ENCODE results near the gene CLDN19. TPM values are rescaled to one million over a fixed set of nuclear protein-coding genes. Genes with fewer than 3 reads are reported as not detected.
A peak's percentile ranks its signal among the peaks of the same experiment; 100 is the strongest.
"Not testable (repeated sequence)": the region's sequence is repeated elsewhere in the genome, so short reads cannot be mapped to it uniquely, and the experiment has no call there.

Gene CLDN19
- total and polyA plus RNA-seq, 9 donors: 0.10 to 3.5 (median 0.58) TPM

- Histone ChIP-seq H3K9me3 (replicated peaks; ENCODE audit: control insufficient read depth, low read depth, low read length) (no peaks in the 10 kb centered on the region), H3K4me1 (ENCODE audit: control insufficient read depth, insufficient read depth, low read length) (no peaks in the 10 kb centered on the region), H3K36me3 (ENCODE audit: control insufficient read depth, insufficient read depth, low read length) (no peaks in the 10 kb centered on the region), H3K27ac (ENCODE audit: low read length) (no peak overlapping the region), H3K27me3 (ENCODE audit: control insufficient read depth, insufficient read depth, low read length) (no peaks in the 10 kb centered on the region), H3K4me3 (ENCODE audit: low read length) (no peak overlapping the region)
- 89% methylated on average over 2 of the region's 7 CpGs for WGBS (ENCODE audit: insufficient coverage)
- no peak for DNase-seq
Observed at GRCh38 chr1:42734201-42735035, 5.6 kb downstream of the CLDN19 start.

- 79% methylated on average over 11 of the region's 12 CpGs for whole genome bisulfite sequencing (ENCODE audit: insufficient coverage)
- DNase-seq: no peak
- Histone ChIP-seq H3K27ac (ENCODE audit: low read length) (no peak overlapping the region), H3K27me3 (ENCODE audit: control insufficient read depth, insufficient read depth, low read length) (no peaks in the 10 kb centered on the region), H3K9me3 (replicated peaks; ENCODE audit: control insufficient read depth, low read depth, low read length) (no peaks in the 10 kb centered on the region), H3K4me3 (ENCODE audit: low read length) (no peak overlapping the region), H3K36me3 (ENCODE audit: control insufficient read depth, insufficient read depth, low read length) (no peaks in the 10 kb centered on the region), H3K4me1 (ENCODE audit: control insufficient read depth, insufficient read depth, low read length) (no peaks in the 10 kb centered on the region)
Observed at GRCh38 chr1:42733415-42734200, 6.4 kb downstream of the CLDN19 start.

- Histone ChIP-seq H3K27ac (ENCODE audit: low read length) (no peak overlapping the region), H3K4me1 (ENCODE audit: control insufficient read depth, insufficient read depth, low read length) (no peaks in the 10 kb centered on the region), H3K36me3 (ENCODE audit: control insufficient read depth, insufficient read depth, low read length) (no peaks in the 10 kb centered on the region), H3K9me3 (replicated peaks; ENCODE audit: control insufficient read depth, low read depth, low read length) (no peaks in the 10 kb centered on the region), H3K4me3 (ENCODE audit: low read length) (no peak overlapping the region), H3K27me3 (ENCODE audit: control insufficient read depth, insufficient read depth, low read length) (no peaks in the 10 kb centered on the region)
- 71% methylated on average over 7 of the region's 10 CpGs for WGBS (ENCODE audit: insufficient coverage)
- peak; percentile 59 for DNase-seq
Observed at GRCh38 chr1:42732126-42732680, 7.8 kb downstream of the CLDN19 start.

DNA sequence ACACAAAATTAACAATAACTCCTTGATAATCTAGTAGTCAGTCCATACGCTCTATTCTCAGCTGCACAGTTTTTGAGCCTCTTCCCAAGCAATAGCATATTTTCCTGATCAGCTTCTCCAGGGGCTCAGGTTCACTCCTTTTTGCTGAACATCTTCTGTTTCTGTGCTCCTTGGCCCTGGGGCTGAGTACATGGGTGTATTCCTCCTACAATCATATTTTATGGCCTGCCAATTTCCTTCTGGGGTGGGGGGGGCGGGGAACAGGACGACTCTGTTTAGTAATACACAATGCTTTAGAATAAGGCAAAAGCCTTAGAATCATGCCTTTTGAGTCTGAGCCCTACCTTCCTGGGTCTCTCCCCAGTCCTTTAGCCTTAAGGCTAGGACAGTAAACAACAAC is 8.5 kb downstream of the CLDN19 start:
- Histone ChIP-seq H3K36me3 (ENCODE audit: control insufficient read depth, insufficient read depth, low read length) (no peaks in the 10 kb centered on the region), H3K9me3 (replicated peaks; ENCODE audit: control insufficient read depth, low read depth, low read length) (no peaks in the 10 kb centered on the region), H3K4me3 (ENCODE audit: low read length) (no peak overlapping the region), H3K27ac (ENCODE audit: low read length) (no peak overlapping the region), H3K4me1 (ENCODE audit: control insufficient read depth, insufficient read depth, low read length) (no peaks in the 10 kb centered on the region), H3K27me3 (ENCODE audit: control insufficient read depth, insufficient read depth, low read length) (no peaks in the 10 kb centered on the region)
- 40% methylated on average over 1 of the region's 3 CpGs for WGBS (ENCODE audit: insufficient coverage)
- DNase-seq: no peak

- no peaks in the 10 kb centered on the region for H3K4me1 ChIP-seq (ENCODE audit: control insufficient read depth, insufficient read depth, low read length)
- no CpG with 5 or more reads among the region's 4 CpGs for WGBS (ENCODE audit: insufficient coverage)
- H3K36me3 ChIP-seq (ENCODE audit: control insufficient read depth, insufficient read depth, low read length): no peaks in the 10 kb centered on the region
- H3K9me3 ChIP-seq (replicated peaks; ENCODE audit: control insufficient read depth, low read depth, low read length): no peaks in the 10 kb centered on the region
- no peak for DNase-seq
- no peak overlapping the region for H3K4me3 ChIP-seq (ENCODE audit: low read length)
- H3K27me3 ChIP-seq (ENCODE audit: control insufficient read depth, insufficient read depth, low read length): no peaks in the 10 kb centered on the region
- no peak overlapping the region for H3K27ac ChIP-seq (ENCODE audit: low read length)
Observed at GRCh38 chr1:42730988-42731387, 9.0 kb downstream of the CLDN19 start.

DNA sequence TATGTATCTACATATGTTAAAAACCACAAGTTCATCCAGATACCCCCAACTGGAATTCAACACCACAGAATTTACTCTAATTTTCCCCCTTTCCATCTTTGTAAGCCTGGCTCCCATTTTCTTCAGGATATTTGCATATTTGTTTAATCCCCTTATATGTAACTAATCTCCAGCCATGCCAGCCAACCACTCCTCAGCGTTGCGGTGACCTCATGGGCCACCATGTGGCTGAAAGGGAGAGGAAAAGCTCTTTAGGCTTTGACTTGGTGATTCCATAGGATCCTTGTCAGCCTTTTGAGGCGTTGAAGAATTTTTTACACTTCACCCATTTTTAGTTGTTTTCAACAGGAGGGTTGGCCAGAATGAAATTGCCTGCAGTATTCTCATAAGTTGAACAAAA is 10.0 kb downstream of the CLDN19 start:
- Histone ChIP-seq H3K4me1 (ENCODE audit: control insufficient read depth, insufficient read depth, low read length) (no peaks in the 10 kb centered on the region), H3K9me3 (replicated peaks; ENCODE audit: control insufficient read depth, low read depth, low read length) (no peaks in the 10 kb centered on the region), H3K4me3 (ENCODE audit: low read length) (no peak overlapping the region), H3K27me3 (ENCODE audit: control insufficient read depth, insufficient read depth, low read length) (no peaks in the 10 kb centered on the region), H3K27ac (ENCODE audit: low read length) (no peak overlapping the region), H3K36me3 (ENCODE audit: control insufficient read depth, insufficient read depth, low read length) (no peaks in the 10 kb centered on the region)
- DNase-seq: no peak
- WGBS (ENCODE audit: insufficient coverage): no CpG with 5 or more reads among the region's 3 CpGs

GRCh38 chr1:42725820-42726219 is 14.2 kb downstream of the CLDN19 start:
- H3K4me1 ChIP-seq (ENCODE audit: control insufficient read depth, insufficient read depth, low read length); H3K9me3 ChIP-seq (replicated peaks; ENCODE audit: control insufficient read depth, low read depth, low read length); H3K27ac ChIP-seq (ENCODE audit: low read length); H3K27me3 ChIP-seq (ENCODE audit: control insufficient read depth, insufficient read depth, low read length); H3K36me3 ChIP-seq (ENCODE audit: control insufficient read depth, insufficient read depth, low read length); H3K4me3 ChIP-seq (ENCODE audit: low read length); DNase-seq: not testable (repeated sequence)
- WGBS (ENCODE audit: insufficient coverage): no CpG with 5 or more reads among the region's 4 CpGs

- H3K36me3 ChIP-seq (ENCODE audit: control insufficient read depth, insufficient read depth, low read length): peaks cover 2% of the 10 kb centered on the region
- H3K9me3 ChIP-seq (replicated peaks; ENCODE audit: control insufficient read depth, low read depth, low read length): peaks cover 2% of the 10 kb centered on the region
- H3K4me1 ChIP-seq (ENCODE audit: control insufficient read depth, insufficient read depth, low read length): no peaks in the 10 kb centered on the region
- no peak overlapping the region for H3K4me3 ChIP-seq (ENCODE audit: low read length)
- no peak for DNase-seq
- H3K27me3 ChIP-seq (ENCODE audit: control insufficient read depth, insufficient read depth, low read length): no peaks in the 10 kb centered on the region
- WGBS (ENCODE audit: insufficient coverage): 93% methylated on average over 3 of the region's 6 CpGs
- H3K27ac ChIP-seq (ENCODE audit: low read length): no peak overlapping the region
Observed at GRCh38 chr1:42723511-42723910, 16.5 kb downstream of the CLDN19 start.

DNA sequence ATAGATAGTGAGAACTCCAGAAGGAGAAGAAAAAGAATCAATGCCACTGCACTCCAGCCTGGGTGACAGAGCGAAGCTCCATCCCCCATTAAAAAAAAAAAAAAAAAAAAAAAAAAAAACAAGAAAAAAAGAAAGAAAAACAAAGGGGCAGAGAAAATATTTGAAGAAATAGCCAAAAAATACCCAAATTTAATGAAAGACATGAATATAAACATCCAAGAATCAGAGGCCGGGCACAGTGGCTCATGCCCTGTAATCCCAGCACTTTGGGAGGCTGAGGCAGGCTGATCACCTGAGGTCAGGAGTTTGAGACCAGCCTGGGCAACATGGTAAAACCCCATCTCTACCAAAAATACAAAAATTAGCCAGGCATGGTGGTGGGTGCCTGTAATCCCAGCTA is 17.6 kb downstream of the CLDN19 start:
- not testable (repeated sequence) for H3K36me3 ChIP-seq (ENCODE audit: control insufficient read depth, insufficient read depth, low read length); DNase-seq
- WGBS (ENCODE audit: insufficient coverage): 100% methylated on average over 1 of the region's 2 CpGs

GRCh38 chr1:42721926-42722325 is 18.1 kb downstream of the CLDN19 start:
- no CpG with 5 or more reads among the region's 3 CpGs for WGBS (ENCODE audit: insufficient coverage)
- Histone ChIP-seq H3K4me3 (ENCODE audit: low read length) (no peak overlapping the region), H3K36me3 (ENCODE audit: control insufficient read depth, insufficient read depth, low read length) (peaks cover 10% of the 10 kb centered on the region), H3K9me3 (replicated peaks; ENCODE audit: control insufficient read depth, low read depth, low read length) (peaks cover 2% of the 10 kb centered on the region), H3K27me3 (ENCODE audit: control insufficient read depth, insufficient read depth, low read length) (no peaks in the 10 kb centered on the region), H3K27ac (ENCODE audit: low read length) (no peak overlapping the region), H3K4me1 (ENCODE audit: control insufficient read depth, insufficient read depth, low read length) (no peaks in the 10 kb centered on the region)
- DNase-seq: no peak

More for the DNA sequence above, 17.6 kb downstream of the CLDN19 start:
- H3K27me3 ChIP-seq (ENCODE audit: control insufficient read depth, insufficient read depth, low read length); H3K4me1 ChIP-seq (ENCODE audit: control insufficient read depth, insufficient read depth, low read length); H3K4me3 ChIP-seq (ENCODE audit: low read length); H3K27ac ChIP-seq (ENCODE audit: low read length); H3K9me3 ChIP-seq (replicated peaks; ENCODE audit: control insufficient read depth, low read depth, low read length): not testable (repeated sequence)

Measured in muscle of leg (tissue), 11 donors.